ENCODE measurements around the gene SMO.
"Not testable (repeated sequence)": the region's sequence is repeated elsewhere in the genome, so short reads cannot be mapped to it uniquely, and the experiment has no call there.

The SMO gene

GRCh38 chr7:129209067-129209926 is 20.9 kb downstream of the SMO start:
- DNase-seq, result no peak

- peak; percentile 68 for DNase-seq
These were observed 22.0 kb downstream of the SMO start for GRCh38 chr7:129210256-129210988.

GRCh38 chr7:129210989-129211312 is 22.5 kb downstream of the SMO start:
- no peak for DNase-seq

- no peak for DNase-seq
These were observed 23.7 kb downstream of the SMO start for GRCh38 chr7:129212126-129212525.

GRCh38 chr7:129212596-129212995 is 24.2 kb downstream of the SMO start:
- DNase-seq, result no peak

- no peak for DNase-seq
These were observed 25.4 kb downstream of the SMO start for GRCh38 chr7:129213828-129214227.

- DNase-seq, result not testable (repeated sequence)
These were observed 27.3 kb downstream of the SMO start for GRCh38 chr7:129215691-129216090.

GRCh38 chr7:129216101-129216715 is 27.8 kb downstream of the SMO start:
- DNase-seq, result not testable (repeated sequence)

GRCh38 chr7:129216821-129217416 is 28.5 kb downstream of the SMO start:
- not testable (repeated sequence) for DNase-seq

- peak; percentile 87 for DNase-seq
These were observed 30.2 kb downstream of the SMO start for GRCh38 chr7:129218514-129219062.

- DNase-seq, result not testable (repeated sequence)
These were observed 30.7 kb downstream of the SMO start for GRCh38 chr7:129219166-129219565.

GRCh38 chr7:129222064-129222463 is 33.6 kb downstream of the SMO start:
- no peak for DNase-seq

GRCh38 chr7:129224251-129225205 is 36.1 kb downstream of the SMO start, which contains the start of gene AHCYL2:
TSS of gene AHCYL2 (plus strand) at chr7:129225030.
- DNase-seq, result peak; percentile 98

GRCh38 chr7:129225206-129225930 is 36.9 kb downstream of the SMO start:
- peak; percentile 57 for DNase-seq

- DNase-seq, result peak; percentile 51
These were observed 37.6 kb downstream of the SMO start for GRCh38 chr7:129225931-129226572.

- DNase-seq, result no peak
These were observed 39.5 kb downstream of the SMO start for GRCh38 chr7:129227646-129228578.

GRCh38 chr7:129228633-129229032 is 40.2 kb downstream of the SMO start:
- DNase-seq, result no peak

- no peak for DNase-seq
These were observed 43.2 kb downstream of the SMO start for GRCh38 chr7:129231666-129232065.

GRCh38 chr7:129238546-129238945 is 50.1 kb downstream of the SMO start:
- DNase-seq, result no peak

Data from NCI-H1092 treated with DMSO at 0.1 percent for 48 hours (cell line).